ENCODE measurements around the gene NAT9.

NAT9 gene

GRCh38 chr17:74819801-74820436, 43.8 kb upstream of the NAT9 start:
- no peak overlapping the region for H3K27ac ChIP-seq
- TF ChIP-seq CTCF (conservative IDR thresholded peaks at IDR 0.05; ENCODE audit: low read depth), result no peak
- POLR2A ChIA-PET (ENCODE audit: low non-redundant PET), result no interaction called here
- no peak for DNase-seq (ENCODE audit: low spot score)
- CTCF ChIA-PET, result no interaction called here

DNA sequence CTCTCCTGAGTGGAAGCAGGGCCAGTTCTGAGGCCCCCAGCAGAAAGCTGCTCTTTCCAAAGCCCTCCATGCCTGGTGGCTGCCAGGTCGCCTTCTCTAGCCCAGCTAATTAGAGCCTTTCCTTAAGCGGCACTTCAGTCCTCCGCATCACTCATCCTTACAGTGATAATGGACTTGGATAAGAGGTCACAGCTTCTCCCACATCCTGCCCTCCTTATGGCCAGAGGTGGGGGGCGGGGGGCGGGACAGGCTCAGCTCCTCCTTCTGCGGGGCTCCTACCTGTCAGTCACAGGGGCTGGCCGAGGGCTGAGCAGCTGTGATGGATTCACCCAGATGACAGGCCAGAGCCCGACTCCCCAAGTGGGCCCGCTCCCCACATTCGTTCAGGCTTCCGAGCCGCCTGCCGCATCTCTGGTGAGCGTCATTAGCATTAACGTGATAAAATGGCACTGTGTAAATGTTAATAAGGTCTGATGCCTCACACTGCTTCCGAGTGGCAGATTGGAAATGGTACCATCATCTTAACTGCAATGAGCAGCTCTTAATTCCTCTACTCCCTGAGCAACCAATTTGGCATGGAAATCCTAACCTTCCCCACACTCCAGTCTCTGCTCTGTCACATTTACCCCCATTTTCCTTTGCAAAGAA, 42.3 kb upstream of the NAT9 start:
- no peak for DNase-seq (ENCODE audit: low spot score)
- TF ChIP-seq CTCF (conservative IDR thresholded peaks at IDR 0.05; ENCODE audit: low read depth), result no peak
- ChIA-PET POLR2A (ENCODE audit: low non-redundant PET) (no interaction called here), CTCF (interaction anchor here (0.6 kb wide), 1 partner anchor 9 kb away, joined by 4 read pairs; no protein-coding TSS in a partner anchor)
- H3K27ac ChIP-seq, result no peak overlapping the region

GRCh38 chr17:74816905-74817620, 40.9 kb upstream of the NAT9 start:
- DNase-seq (ENCODE audit: low spot score), result no peak
- no peak for TF ChIP-seq CTCF (conservative IDR thresholded peaks at IDR 0.05; ENCODE audit: low read depth)
- POLR2A ChIA-PET (ENCODE audit: low non-redundant PET), result no interaction called here
- CTCF ChIA-PET, result no interaction called here
- no peak overlapping the region for H3K27ac ChIP-seq

DNA sequence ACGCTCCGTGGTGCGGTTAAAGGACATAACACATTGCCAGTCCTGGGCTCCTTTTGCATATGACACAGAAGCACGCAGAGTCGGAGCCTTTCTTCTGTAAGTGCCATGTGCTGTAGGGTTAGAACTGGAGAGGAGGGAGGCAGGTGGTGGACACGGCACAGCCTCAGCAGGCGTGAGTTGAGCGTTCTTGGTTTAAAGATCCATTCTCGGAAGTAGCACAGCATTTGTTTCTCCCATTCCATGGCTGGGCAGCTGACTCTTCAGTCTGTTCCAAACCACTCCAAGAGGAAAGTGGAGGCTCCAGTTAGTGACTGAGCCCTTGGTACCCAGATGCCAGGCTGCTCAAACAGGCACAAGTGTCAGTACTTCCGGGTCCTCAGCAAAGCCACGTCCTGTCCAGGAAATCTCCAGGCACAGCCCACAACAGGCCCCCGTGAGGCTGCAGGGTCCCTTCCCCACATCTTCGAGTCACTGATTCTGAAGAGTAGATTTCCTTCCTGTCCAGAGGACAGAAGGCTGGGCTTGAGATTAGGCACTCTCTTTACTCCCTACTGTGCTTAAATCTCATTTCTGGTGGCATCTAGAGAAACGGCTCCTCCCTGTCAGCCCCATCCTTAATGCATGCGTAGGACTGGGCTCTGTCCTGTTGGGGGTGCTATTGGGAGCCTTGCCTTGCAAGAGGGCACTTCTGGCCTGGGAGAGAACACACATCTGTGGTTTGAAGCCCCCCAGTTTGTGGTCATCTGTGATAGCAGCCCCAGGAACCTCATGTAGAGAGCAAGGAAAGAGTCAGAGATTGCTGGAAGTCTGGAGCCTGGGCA, 39.6 kb upstream of the NAT9 start:
- POLR2A ChIA-PET (ENCODE audit: low non-redundant PET), result no interaction called here
- TF ChIP-seq CTCF (conservative IDR thresholded peaks at IDR 0.05; ENCODE audit: low read depth), result no peak
- CTCF ChIA-PET, result no interaction called here
- no peak for DNase-seq (ENCODE audit: low spot score)
- no peak overlapping the region for H3K27ac ChIP-seq

DNA sequence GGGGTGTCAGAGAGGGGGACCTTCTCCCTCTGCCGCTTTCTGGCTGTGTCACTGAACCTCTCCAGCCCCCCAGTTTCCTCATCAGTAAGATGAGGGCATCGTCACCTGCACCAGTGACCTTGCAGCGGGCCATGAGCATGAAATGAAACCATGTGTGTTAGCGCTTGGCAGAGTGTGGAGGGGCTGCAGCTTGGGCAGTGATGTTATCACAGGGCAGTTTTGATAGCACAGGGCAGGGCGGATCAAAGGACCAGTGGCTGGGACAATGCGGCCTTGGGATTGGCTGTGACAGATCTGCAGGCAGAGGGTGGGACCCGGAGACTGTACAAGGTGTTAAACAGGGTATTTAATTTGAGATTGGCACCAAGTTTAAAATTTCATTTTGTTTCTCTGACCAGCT, 38.9 kb upstream of the NAT9 start:
- CTCF ChIA-PET, result interaction anchor here (0.6 kb wide), 1 partner anchor 108 kb away, joined by 4 read pairs; no protein-coding TSS in a partner anchor
- TF ChIP-seq CTCF (conservative IDR thresholded peaks at IDR 0.05; ENCODE audit: low read depth), result no peak
- POLR2A ChIA-PET (ENCODE audit: low non-redundant PET), result no interaction called here
- DNase-seq (ENCODE audit: low spot score), result no peak
- no peak overlapping the region for H3K27ac ChIP-seq

GRCh38 chr17:74814453-74814852, 38.3 kb upstream of the NAT9 start:
- no peak overlapping the region for H3K27ac ChIP-seq
- ChIA-PET POLR2A (ENCODE audit: low non-redundant PET) (no interaction called here), CTCF (interaction anchor here (0.6 kb wide), 2 partner anchors 37 to 107 kb away, joined by 4 read pairs; no protein-coding TSS in a partner anchor)
- DNase-seq (ENCODE audit: low spot score), result peak; percentile 9
- no peak for TF ChIP-seq CTCF (conservative IDR thresholded peaks at IDR 0.05; ENCODE audit: low read depth)
